WTC11 (cell line): ENCODE measurements around the gene CRB1. TPM values are rescaled to one million over a fixed set of nuclear protein-coding genes. Genes with fewer than 3 reads are reported as not detected.

Experiments used
- ATAC-seq: fragments of 200-7000 bp; cut with Tn5 transposase; 2 replicates; pipeline ENCODE4 v1.10.0; 2021; ENCODE audit warnings: mild to moderate bottlenecking, moderate library complexity
- Bru-seq: library from RNA; stranded (reverse); fragments of 400-500 nt; gene quantifications from one replicate; lab custom pipeline; 2021; lab: Mats Ljungman, UMichigan
- CTCF ChIA-PET: fragments of 300-600 bp; sonication (Branson Sonifier 250); formaldehyde crosslinking; loops from one replicate; lab custom pipeline; 2021; ENCODE audit warnings: antibody characterized with exemption; lab: Charles Lee
- POLR2A ChIA-PET: fragments of 350-600 bp; sonication (Branson Sonifier 250); formaldehyde crosslinking; loops from one replicate; lab custom pipeline; 2021; ENCODE audit warnings: antibody characterized with exemption; lab: Charles Lee
- DNase-seq: peaks from one replicate; pipeline ENCODE4 v3.0.0; 2021; ENCODE audit warnings: low spot score
- H3K27ac Mint-ChIP-seq: 2 replicates; pipeline ENCODE4 v1.8.0; 2021; ENCODE audit warnings: mixed read lengths
- H3K27me3 Mint-ChIP-seq: 2 replicates; pipeline ENCODE4 v1.8.0; 2021; ENCODE audit warnings: low read depth, mild to moderate bottlenecking, moderate library complexity, mixed read lengths
- H3K36me3 Mint-ChIP-seq: 2 replicates; pipeline ENCODE4 v1.8.0; 2021; ENCODE audit warnings: mixed read lengths
- H3K4me1 Mint-ChIP-seq: 2 replicates; pipeline ENCODE4 v1.8.0; 2022; ENCODE audit warnings: mixed read lengths
- H3K4me3 Mint-ChIP-seq: 2 replicates; pipeline ENCODE4 v1.8.0; 2021; ENCODE audit warnings: mild to moderate bottlenecking, moderate library complexity, mixed read lengths
- H3K9me3 Mint-ChIP-seq: 2 replicates; pipeline ENCODE4 v1.8.0; 2021; ENCODE audit warnings: mixed read lengths
- ATF1 ChIP-seq: sonication (generic); formaldehyde crosslinking; IDR thresholded peaks from 2 replicates; pipeline ENCODE4 v1.8.1; 2023; ENCODE audit warnings: mild to moderate bottlenecking, moderate library complexity, missing genetic modification reagents
- CDX4 ChIP-seq: fragments of 250-450 bp; sonication (Bioruptor Pico); IDR thresholded peaks from 2 replicates; pipeline ENCODE4 v1.9.0; 2021; ENCODE audit warnings: moderate library complexity, mild to moderate bottlenecking, inconsistent platforms, borderline replicate concordance
- CREM ChIP-seq: sonication (generic); formaldehyde crosslinking; IDR thresholded peaks from 2 replicates; pipeline ENCODE4 v1.8.1; 2022; ENCODE audit warnings: mild to moderate bottlenecking, missing genetic modification reagents, moderate library complexity
- E2F1 ChIP-seq: sonication (generic); formaldehyde crosslinking; IDR thresholded peaks from 2 replicates; pipeline ENCODE4 v1.8.0; 2022; ENCODE audit warnings: mild to moderate bottlenecking, missing genetic modification reagents
- ELF4 ChIP-seq: sonication (generic); formaldehyde crosslinking; IDR thresholded peaks from 2 replicates; pipeline ENCODE4 v1.8.1; 2022; ENCODE audit warnings: low read depth, mild to moderate bottlenecking, moderate library complexity, missing genetic modification reagents
- ESRRA ChIP-seq: sonication (generic); formaldehyde crosslinking; IDR thresholded peaks from 2 replicates; pipeline ENCODE4 v1.8.1; 2022; ENCODE audit warnings: mild to moderate bottlenecking, missing genetic modification reagents, borderline replicate concordance
- FOXP4 ChIP-seq: sonication (generic); formaldehyde crosslinking; IDR thresholded peaks from 2 replicates; pipeline ENCODE4 v1.8.0; 2022; ENCODE audit warnings: mild to moderate bottlenecking, missing genetic modification reagents
- GRHL2 ChIP-seq: fragments of 250-450 bp; sonication (Bioruptor Pico); IDR thresholded peaks from 2 replicates; pipeline ENCODE4 v1.8.0; 2022; ENCODE audit warnings: mild to moderate bottlenecking, moderate library complexity; ENCODE audit not compliant: insufficient replicate concordance, severe bottlenecking
- HMGA2 ChIP-seq: fragments of 250-450 bp; sonication (Bioruptor Pico); IDR thresholded peaks from 2 replicates; pipeline ENCODE4 v1.4.0; 2021; ENCODE audit warnings: mild to moderate bottlenecking, moderate library complexity
- JAZF1 ChIP-seq: fragments of 250-450 bp; sonication (Bioruptor Pico); IDR thresholded peaks from 2 replicates; pipeline ENCODE4 v1.9.0; 2021; ENCODE audit warnings: moderate library complexity, mild to moderate bottlenecking, inconsistent platforms
- MLX ChIP-seq: sonication (generic); formaldehyde crosslinking; IDR thresholded peaks from 2 replicates; pipeline ENCODE4 v1.8.1; 2023; ENCODE audit warnings: mild to moderate bottlenecking, missing genetic modification reagents, moderate library complexity
- NFE2L1 ChIP-seq: sonication (generic); formaldehyde crosslinking; IDR thresholded peaks from 2 replicates; pipeline ENCODE4 v1.8.1; 2023; ENCODE audit warnings: missing genetic modification reagents
- NR1H2 ChIP-seq: sonication (generic); formaldehyde crosslinking; IDR thresholded peaks from 2 replicates; pipeline ENCODE4 v1.9.0; 2021; ENCODE audit warnings: mild to moderate bottlenecking, moderate library complexity, missing genetic modification reagents
- PRDM15 ChIP-seq: sonication (generic); formaldehyde crosslinking; IDR thresholded peaks from 2 replicates; pipeline ENCODE4 v1.8.0; 2022; ENCODE audit warnings: missing genetic modification reagents
- RELA ChIP-seq: sonication (generic); formaldehyde crosslinking; IDR thresholded peaks from 2 replicates; pipeline ENCODE4 v1.8.1; 2022; ENCODE audit warnings: missing genetic modification reagents, mild to moderate bottlenecking, borderline replicate concordance
- TP53 ChIP-seq: sonication (generic); formaldehyde crosslinking; IDR thresholded peaks from 2 replicates; pipeline ENCODE4 v1.8.1; 2023; ENCODE audit warnings: mild to moderate bottlenecking, missing genetic modification reagents
- ZBTB21 ChIP-seq: sonication (generic); formaldehyde crosslinking; IDR thresholded peaks from 2 replicates; pipeline ENCODE4 v1.8.1; 2023; ENCODE audit warnings: mild to moderate bottlenecking, missing genetic modification reagents, borderline replicate concordance
- ZBTB43 ChIP-seq: sonication (generic); formaldehyde crosslinking; IDR thresholded peaks from 2 replicates; pipeline ENCODE4 v1.8.1; 2023; ENCODE audit warnings: mild to moderate bottlenecking, missing genetic modification reagents
- ZMAT4 ChIP-seq: fragments of 250-450 bp; sonication (Bioruptor Pico); IDR thresholded peaks from 2 replicates; pipeline ENCODE4 v1.9.0; 2021; ENCODE audit warnings: mild to moderate bottlenecking
- ZNF121 ChIP-seq: sonication (generic); formaldehyde crosslinking; IDR thresholded peaks from 2 replicates; pipeline ENCODE4 v1.8.0; 2023; ENCODE audit warnings: missing genetic modification reagents
- ZNF138 ChIP-seq: sonication (generic); formaldehyde crosslinking; conservative IDR thresholded peaks from 2 replicates; pipeline ENCODE4 v1.8.1; 2022; ENCODE audit warnings: mild to moderate bottlenecking, moderate library complexity, missing genetic modification reagents
- ZNF423 ChIP-seq: fragments of 250-450 bp; sonication (Bioruptor Pico); IDR thresholded peaks from 2 replicates; pipeline ENCODE4 v2.1.2; 2022; ENCODE audit warnings: mild to moderate bottlenecking, moderate library complexity
- ZNF671 ChIP-seq: fragments of 250-450 bp; sonication (Bioruptor Pico); IDR thresholded peaks from 2 replicates; pipeline ENCODE4 v1.8.0; 2021; ENCODE audit warnings: mild to moderate bottlenecking
- long read RNA-seq, 3 experiments: library from RNA in 1 of 3; library from capped mRNA in 1 of 3; library from polyadenylated mRNA in 1 of 3; unstranded in 2 of 3; stranded (forward) in 1 of 3; transcript quantifications; one replicate each; pipeline ENCODE4 v2.0.0, GENCODE V29; 2021
- total RNA-seq: library from RNA; stranded (reverse); gene quantifications from 3 replicates; pipeline ENCODE4 v1.2.3, GENCODE V29; 2021
- TF ChIP-seq, protein P1 (sequence below): sonication (generic); formaldehyde crosslinking; IDR thresholded peaks from 2 replicates; pipeline ENCODE4 v1.8.1; 2023; ENCODE audit warnings: mild to moderate bottlenecking, missing genetic modification reagents

CRB1 gene
- total RNA-seq, result 0.07 to 0.11 TPM in 2 of 3 replicates, not detected in the other
- percentile 9 among the genes with signal in this experiment for Bru-seq, nascent RNA
- long read RNA-seq, experiment 1, result 0 reads
- long read RNA-seq, experiment 2, result 0 reads
- long read RNA-seq, experiment 3, result 0 reads

DNA sequence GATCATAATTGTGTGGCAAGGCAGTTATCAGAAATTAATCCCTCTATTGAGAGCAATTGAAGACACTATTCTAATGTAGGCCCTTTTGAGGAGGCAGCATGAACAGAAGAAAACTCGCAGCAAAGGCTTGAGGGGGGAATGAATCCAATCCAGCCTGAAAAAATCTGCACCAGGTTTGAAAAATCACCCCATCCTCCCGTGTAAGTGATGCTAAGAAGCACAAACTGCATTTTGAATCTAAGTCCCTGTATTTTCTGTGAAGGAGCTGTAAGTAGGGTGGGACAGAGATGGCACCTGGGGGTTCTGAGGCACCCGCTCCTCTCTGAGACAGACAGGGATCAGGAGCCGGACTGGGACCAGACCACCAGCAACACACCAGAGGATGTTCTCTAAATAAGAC is at the start of gene CRB1:
CRB1 (plus strand) TSS at position 241 of the 400 bp plus-strand sequence. CDS start 161 bp downstream, outside the sequence.
- POLR2A ChIA-PET, result no interaction called here
- peak; percentile 60 for ATAC-seq
- TF ChIP-seq, protein P1, sequence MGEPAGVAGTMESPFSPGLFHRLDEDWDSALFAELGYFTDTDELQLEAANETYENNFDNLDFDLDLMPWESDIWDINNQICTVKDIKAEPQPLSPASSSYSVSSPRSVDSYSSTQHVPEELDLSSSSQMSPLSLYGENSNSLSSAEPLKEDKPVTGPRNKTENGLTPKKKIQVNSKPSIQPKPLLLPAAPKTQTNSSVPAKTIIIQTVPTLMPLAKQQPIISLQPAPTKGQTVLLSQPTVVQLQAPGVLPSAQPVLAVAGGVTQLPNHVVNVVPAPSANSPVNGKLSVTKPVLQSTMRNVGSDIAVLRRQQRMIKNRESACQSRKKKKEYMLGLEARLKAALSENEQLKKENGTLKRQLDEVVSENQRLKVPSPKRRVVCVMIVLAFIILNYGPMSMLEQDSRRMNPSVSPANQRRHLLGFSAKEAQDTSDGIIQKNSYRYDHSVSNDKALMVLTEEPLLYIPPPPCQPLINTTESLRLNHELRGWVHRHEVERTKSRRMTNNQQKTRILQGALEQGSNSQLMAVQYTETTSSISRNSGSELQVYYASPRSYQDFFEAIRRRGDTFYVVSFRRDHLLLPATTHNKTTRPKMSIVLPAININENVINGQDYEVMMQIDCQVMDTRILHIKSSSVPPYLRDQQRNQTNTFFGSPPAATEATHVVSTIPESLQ (CRISPR knock-in tag), result no peak
- TF ChIP-seq ELF4 (CRISPR knock-in tag) (no peak), JAZF1 (CRISPR knock-in tag) (no peak), ESRRA (no peak), PRDM15 (CRISPR knock-in tag) (peak; percentile 90), TP53 (CRISPR knock-in tag) (no peak), ATF1 (CRISPR knock-in tag) (no peak)
- TF ChIP-seq, all 79 proteins: peak for 1
- Mint-ChIP-seq H3K27me3 (no peaks in the 10 kb centered on the region), H3K4me1 (peaks cover 4% of the 10 kb centered on the region; the same call in 1 of the 2 replicates), H3K36me3 (no peaks in the 10 kb centered on the region), H3K9me3 (no peaks in the 10 kb centered on the region), H3K4me3 (no peak within 1 kb of the TSS), H3K27ac (no peak within 1 kb of the TSS)
- no peak for DNase-seq
- CTCF ChIA-PET, result no interaction called here

DNA sequence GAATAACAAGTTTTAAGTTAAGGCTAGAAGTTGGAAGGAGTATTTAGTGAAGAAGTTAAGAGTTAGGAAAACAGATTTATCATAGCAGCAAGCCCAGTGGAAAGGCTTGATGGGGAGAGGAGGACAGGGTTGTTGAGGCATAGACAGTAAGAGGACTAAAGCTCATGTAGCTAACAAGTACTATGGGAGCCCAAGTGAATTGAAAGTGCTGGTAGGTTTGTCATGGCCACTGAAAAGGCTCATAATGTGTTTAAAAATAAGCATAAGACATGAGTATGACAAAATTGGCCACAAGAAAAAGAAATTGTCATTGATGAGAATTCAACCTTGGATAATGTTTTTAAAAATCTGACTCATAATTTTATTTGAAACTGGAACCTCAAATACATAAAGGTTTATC is 49.2 kb upstream of the CRB1 start:
- H3K36me3 Mint-ChIP-seq, result no peaks in the 10 kb centered on the region
- POLR2A ChIA-PET, result no interaction called here

More for the DNA sequence above, 49.2 kb upstream of the CRB1 start:
- no peak for TF ChIP-seq ZMAT4 (CRISPR knock-in tag)
- TF ChIP-seq E2F1, result no peak
- TF ChIP-seq MLX, result no peak
- no peak for TF ChIP-seq NFE2L1 (CRISPR knock-in tag)
- no peak for TF ChIP-seq NR1H2 (CRISPR knock-in tag)
- TF ChIP-seq CREM (CRISPR knock-in tag), result no peak
- TF ChIP-seq ZNF423 (CRISPR knock-in tag), result no peak
- no peak for TF ChIP-seq ZBTB21
- TF ChIP-seq CDX4 (CRISPR knock-in tag), result no peak
- TF ChIP-seq HMGA2, result no peak
- no peak for TF ChIP-seq ATF1 (CRISPR knock-in tag)
- no peak for TF ChIP-seq ZNF121 (CRISPR knock-in tag)
- no peak for TF ChIP-seq ESRRA
- no peak for TF ChIP-seq RELA (CRISPR knock-in tag)
- TF ChIP-seq GRHL2 (CRISPR knock-in tag), result no peak
- no peak for TF ChIP-seq ZNF138 (CRISPR knock-in tag)
- TF ChIP-seq FOXP4 (CRISPR knock-in tag), result no peak
- TF ChIP-seq ZBTB43 (CRISPR knock-in tag), result no peak
- TF ChIP-seq ZNF671 (CRISPR knock-in tag), result no peak
- Mint-ChIP-seq H3K9me3 (no peaks in the 10 kb centered on the region), H3K4me1 (peaks cover 15% of the 10 kb centered on the region), H3K4me3 (no peak overlapping the region), H3K27ac (no peak overlapping the region), H3K27me3 (no peaks in the 10 kb centered on the region)
- ATAC-seq (no peak), DNase-seq (no peak)
- CTCF ChIA-PET, result no interaction called here
